K562 (cell line): ENCODE data around the gene KCNIP2. TPM values are rescaled to one million over a fixed set of nuclear protein-coding genes. Genes with fewer than 3 reads are reported as not detected.

Source experiments
- ATAC-seq: fragments of 200-7000 bp; cut with Tn5 transposase; 3 replicates; pipeline ENCODE4 v1.9.1; 2020; ENCODE audit warnings: moderate library complexity
- BruUV-seq: library from RNA; stranded (reverse); fragments of 400-500 nt; replicated peaks from 2 replicates; lab custom pipeline; 2021; lab: Mats Ljungman, UMichigan
- CTCF ChIA-PET: fragments of 300-600 bp; formaldehyde crosslinking; extraction: SDS; loops from one replicate; lab custom pipeline; 2021; ENCODE audit warnings: low intra/inter-chr PET ratio; lab: Yijun Ruan, JAX
- POLR2A ChIA-PET: fragments of 300-600, 350-650 bp; sonication (Branson Sonifier 250); formaldehyde crosslinking; extraction: SDS; loops from one replicate; lab custom pipeline; 2021; ENCODE audit warnings: antibody characterized with exemption, inconsistent platforms; lab: Yijun Ruan, JAX
- DNase-seq, 4 experiments: peaks; one replicate each; pipeline versions ENCODE4 v3.0.0 to v3.0.0-alpha.2; 2011 to 2018; ENCODE audit warnings: low spot score in 3 of 4, mixed read lengths in 3 of 4; ENCODE audit errors: extremely low read depth in 1 of 4
- FAIRE-seq: peaks from 2 replicates; lab custom pipeline; 2011; peaks lifted over from hg19 to GRCh38; lab: Jason Lieb, UNC
- H2AFZ ChIP-seq: 2 replicates; pipeline ENCODE4 v1.6.0; 2011; ENCODE audit warnings: low read depth, low read length, control low read depth, inconsistent platforms
- H3K27ac ChIP-seq: fragments of 200-600 bp; 3 replicates; pipeline ENCODE4 v1.8.0; 2011; ENCODE audit warnings: low read depth, mild to moderate bottlenecking, control low read depth, inconsistent platforms, low read length, moderate library complexity, mixed read lengths; ENCODE audit errors: extremely low read depth
- H3K27me3 ChIP-seq, 2 experiments: fragments of 300-600 bp in 1 of 2; 2 replicates in 1 of 2; 3 replicates in 1 of 2; pipeline versions ENCODE4 v1.6.0 to v1.8.0; 2011; ENCODE audit warnings: inconsistent platforms in 2 of 2, low read length in 2 of 2, mild to moderate bottlenecking in 1 of 2, mixed read lengths in 1 of 2, moderate library complexity in 1 of 2; ENCODE audit not compliant: control insufficient read depth in 2 of 2, insufficient read depth in 2 of 2
- H3K36me3 ChIP-seq: fragments of 300-600 bp; 3 replicates; pipeline ENCODE4 v1.8.0; 2011; ENCODE audit warnings: mild to moderate bottlenecking, low read length, inconsistent platforms; ENCODE audit not compliant: control insufficient read depth, insufficient read depth
- H3K4me1 ChIP-seq, 2 experiments: fragments of 200-600 bp in 1 of 2; replicated peaks in 1 of 2; 2 replicates in 1 of 2; 3 replicates in 1 of 2; pipeline versions ENCODE4 v1.5.1 to v1.8.0; 2011; ENCODE audit warnings: inconsistent platforms in 2 of 2, low read length in 2 of 2, mild to moderate bottlenecking in 1 of 2, mixed read lengths in 1 of 2, moderate library complexity in 1 of 2; ENCODE audit not compliant: control insufficient read depth in 2 of 2, insufficient read depth in 2 of 2
- H3K4me2 ChIP-seq: 2 replicates; pipeline ENCODE4 v1.6.1; 2011; ENCODE audit warnings: low read length, control low read depth, inconsistent platforms, mixed read lengths; ENCODE audit not compliant: insufficient read depth
- H3K4me3 ChIP-seq: fragments of 200-600 bp; sonication (generic), shearing (Covaris generic); 2 replicates; pipeline ENCODE4 v1.5.1; 2016; ENCODE audit warnings: control low read depth, inconsistent platforms
- H3K79me2 ChIP-seq: fragments of 200-600 bp; 3 replicates; pipeline ENCODE4 v1.8.0; 2011; ENCODE audit warnings: low read length, inconsistent platforms; ENCODE audit not compliant: control insufficient read depth, insufficient read depth
- H3K9ac ChIP-seq, 2 experiments: 2 replicates each; pipeline versions ENCODE4 v1.6.0 to v1.6.1; 2011; ENCODE audit warnings: low read depth in 2 of 2, low read length in 2 of 2, control low read depth in 1 of 2, inconsistent platforms in 1 of 2, mild to moderate bottlenecking in 1 of 2, mixed read lengths in 1 of 2; ENCODE audit not compliant: insufficient read depth in 1 of 2
- H3K9me1 ChIP-seq: one replicate; pipeline ENCODE4 v1.6.0; 2011; ENCODE audit warnings: inconsistent platforms, mild to moderate bottlenecking, low read length, moderate library complexity; ENCODE audit not compliant: control insufficient read depth, insufficient read depth
- H3K9me3 ChIP-seq: replicated peaks from 2 replicates; pipeline ENCODE4 v1.5.1; 2011; ENCODE audit warnings: low read depth, low read length, inconsistent platforms; ENCODE audit not compliant: control insufficient read depth, insufficient read depth
- H4K20me1 ChIP-seq: replicated peaks from 2 replicates; pipeline ENCODE4 v1.6.1; 2011; ENCODE audit warnings: low read length, inconsistent platforms, mixed read lengths; ENCODE audit not compliant: control insufficient read depth, insufficient read depth
- BMI1 ChIP-seq: fragments of 150-350 bp; IDR thresholded peaks from 2 replicates; pipeline ENCODE4 v1.6.1; 2014; ENCODE audit warnings: low read length
- CEBPZ ChIP-seq: fragments of 150-350 bp; IDR thresholded peaks from 2 replicates; pipeline ENCODE4 v1.6.1; 2014; ENCODE audit warnings: low read depth, mild to moderate bottlenecking, low read length, borderline replicate concordance
- NR3C1 ChIP-seq: sonication (generic); formaldehyde crosslinking; IDR thresholded peaks from 2 replicates; pipeline ENCODE4 v1.8.1; 2022; ENCODE audit warnings: missing genetic modification reagents
- RUNX1 ChIP-seq: sonication (generic); IDR thresholded peaks from 2 replicates; pipeline ENCODE4 v1.6.1; 2016; ENCODE audit warnings: antibody characterized with exemption, low read depth
- TFAM ChIP-seq: fragments of 250-450 bp; sonication (Bioruptor Pico); conservative IDR thresholded peaks from 2 replicates; pipeline ENCODE4 v1.5.0; 2021; ENCODE audit warnings: mild to moderate bottlenecking, moderate library complexity
- TFAP4 ChIP-seq: sonication (generic); formaldehyde crosslinking; IDR thresholded peaks from 2 replicates; pipeline ENCODE4 v1.8.0; 2022; ENCODE audit warnings: missing genetic modification reagents, mild to moderate bottlenecking, moderate library complexity, borderline replicate concordance
- TOE1 ChIP-seq, 2 experiments: fragments of 450-650 bp in 1 of 2; sonication (generic) in 1 of 2; formaldehyde crosslinking in 1 of 2; IDR thresholded peaks; 2 replicates each; pipeline versions ENCODE4 v1.7.1 to v1.8.0; 2016 to 2022; ENCODE audit warnings: borderline replicate concordance in 2 of 2, mild to moderate bottlenecking in 2 of 2, antibody characterized with exemption in 1 of 2, inconsistent platforms in 1 of 2, low read depth in 1 of 2, missing genetic modification reagents in 1 of 2, moderate library complexity in 1 of 2
- WHSC1 ChIP-seq: IDR thresholded peaks from one replicate; pipeline ENCODE4 v1.6.1; 2012; ENCODE audit warnings: low read length, control low read depth, inconsistent platforms
- ZNF766 ChIP-seq: fragments of 200-800 bp; sonication (Bioruptor generic); conservative IDR thresholded peaks from 2 replicates; pipeline ENCODE4 v1.6.1; 2016; ENCODE audit warnings: missing genetic modification characterization, missing compliant biosample characterization
- WGBS: fragments of 100-300 bp; shearing (Covaris generic); methylation state at CpG from one replicate; pipeline ENCODE4 v1.1.6; 2016; ENCODE audit warnings: low coverage, mixed read lengths; ENCODE audit not compliant: insufficient coverage; ENCODE audit errors: missing lambda C conversion rate; 5-methylcytosine and 5-hydroxymethylcytosine counted together
- in situ Hi-C: fragments of 300-500 bp; cut with MboI; formaldehyde crosslinking; loops from 4 replicates; pipeline ENCODE4 v1.15.0; 2018; ENCODE audit warnings: inconsistent platforms, mixed read lengths
- intact Hi-C: fragments of 100-400 bp; cut with micrococcal nuclease; formaldehyde crosslinking; loops from 2 replicates; pipeline ENCODE4 v1.14.2; 2022
- polyA plus RNA-seq, 8 experiments: library from polyadenylated mRNA; depleted of rRNA in 4 of 8; stranded (reverse) in 5 of 8; unstranded in 3 of 8; fragments of >200 nt; fragmentation: Nextera tagmentation in 2 of 8; fragmentation: Illumina TruSeq in 1 of 8; extraction: Ambion mirVana in 2 of 8; extraction: Trizol in 1 of 8; gene quantifications; 2 replicates each; pipeline versions ENCODE4 v1.2.1 to v1.2.3, GENCODE V29; 2011 to 2014; ENCODE audit warnings: inconsistent platforms in 1 of 8, missing spikeins in 1 of 8
- total RNA-seq, 7 experiments: library from RNA; depleted of rRNA in 6 of 7; stranded (reverse); fragments of >200 nt in 6 of 7; fragmentation: Illumina TruSeq in 2 of 7; extraction: Trizol in 2 of 7; gene quantifications; 2 replicates each; pipeline versions ENCODE4 v1.2.1 to v1.2.3, GENCODE V29; 2011 to 2021; ENCODE audit warnings: low replicate concordance in 1 of 7

The KCNIP2 gene
- total and polyA plus RNA-seq, 9 of the 15 experiments (the other 6 are each of a cell fraction or from before 2014, with no cell fraction given), result 2.5 to 7.6 (median 4.1) TPM

DNA sequence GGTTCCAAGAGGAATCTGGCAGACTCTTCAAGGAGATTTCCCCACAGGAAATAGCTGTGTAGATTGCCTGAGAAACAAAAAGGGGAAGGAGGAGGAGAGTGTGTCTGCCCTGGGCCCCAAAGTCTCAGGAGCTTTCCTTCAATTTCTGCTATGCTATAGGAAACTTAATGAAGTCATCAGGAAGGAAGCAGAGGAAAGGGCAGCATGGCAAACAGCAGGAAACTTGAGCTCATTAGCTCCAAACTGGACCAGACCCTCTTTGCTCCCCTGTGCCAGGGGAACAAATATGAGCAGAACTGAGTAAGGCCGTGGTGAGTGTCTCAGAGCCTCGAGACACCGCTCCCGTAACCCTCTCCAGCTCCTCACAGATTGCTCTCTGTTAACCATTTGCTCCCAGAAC, 4.8 kb upstream of the KCNIP2 start:
- ChIA-PET POLR2A (no interaction called here), CTCF (no interaction called here)
- H3K9me1 ChIP-seq, result no peaks in the 10 kb centered on the region
- H2AFZ ChIP-seq, result no peak overlapping the region
- no peak overlapping the region for H3K9ac ChIP-seq
- H3K4me2 ChIP-seq, result no peak overlapping the region
- no peaks in the 10 kb centered on the region for H3K36me3 ChIP-seq
- no peak overlapping the region for H3K27ac ChIP-seq
- H3K27me3 ChIP-seq, result no peaks in the 10 kb centered on the region
- no TSS peak for BruUV-seq
- H3K9me3 ChIP-seq, result no peaks in the 10 kb centered on the region
- ATAC-seq (no peak), DNase-seq (no peak), FAIRE-seq (no peak)
- in situ Hi-C loops (loop anchor here (25.0 kb wide), 4 partner anchors 514 to 764 kb away; partner anchors contain the start of genes ACTR1A, CUEDC2 and SUFU), intact Hi-C loops (loop anchor here (10.0 kb wide), 1 partner anchor 266 kb away; no protein-coding TSS in a partner anchor)
- WGBS, result no CpG with 5 or more reads among the region's 4 CpGs
- no peaks in the 10 kb centered on the region for H4K20me1 ChIP-seq
- no peaks in the 10 kb centered on the region for H3K79me2 ChIP-seq
- H3K4me3 ChIP-seq, result no peak overlapping the region
- no peaks in the 10 kb centered on the region for H3K4me1 ChIP-seq
- TF ChIP-seq WHSC1, result no peak
- no peak for TF ChIP-seq TOE1 (IDR thresholded peaks at IDR 0.05; ENCODE audit: borderline replicate concordance)
- no peak for TF ChIP-seq TOE1 (CRISPR knock-in tag; IDR thresholded peaks at IDR 0.05; ENCODE audit: borderline replicate concordance, low read depth)
- no peak for TF ChIP-seq TFAM
- no peak for TF ChIP-seq NR3C1
- TF ChIP-seq TFAP4 (CRISPR knock-in tag), result no peak
- TF ChIP-seq BMI1, result no peak
- no peak for TF ChIP-seq CEBPZ
- TF ChIP-seq ZNF766 (CRISPR knock-in tag), result no peak
- no peak for TF ChIP-seq RUNX1
